ENCODE data around the gene GALNT5. TPM values are rescaled to one million over a fixed set of nuclear protein-coding genes. Genes with fewer than 3 reads are reported as not detected.

GALNT5 gene
- total RNA-seq, 1 experiment from 2014 or later = 6.8 TPM

- peaks cover 8% of the 10 kb centered on the region for H3K4me1 ChIP-seq
- H3K27me3 ChIP-seq (replicated peaks; ENCODE audit: control insufficient read depth, insufficient read depth, low read length) = no peaks in the 10 kb centered on the region
- BruUV-seq (replicated peaks) = no TSS peak
- Mint-ChIP-seq H3K4me3 (ENCODE audit: unreplicated experiment) (no peak overlapping the region), H3K36me3 (ENCODE audit: insufficient read depth, unreplicated experiment) (no peaks in the 10 kb centered on the region), H3K27me3 (ENCODE audit: insufficient read depth, unreplicated experiment) (no peaks in the 10 kb centered on the region), H3K27ac (ENCODE audit: unreplicated experiment) (no peak overlapping the region), H3K9me3 (ENCODE audit: unreplicated experiment) (peaks cover 42% of the 10 kb centered on the region), H3K4me1 (ENCODE audit: low read depth, unreplicated experiment) (peaks cover 9% of the 10 kb centered on the region)
- ChIA-PET CTCF (no interaction called here), POLR2A (no interaction called here)
- no peak overlapping the region for H3K4me3 ChIP-seq (ENCODE audit: low read depth, low read length)
- TF ChIP-seq CTCF (IDR thresholded peaks at IDR 0.05; ENCODE audit: insufficient read depth in 1 of 2, low read depth in 1 of 2, low read length in 1 of 2, severe bottlenecking in 1 of 2, unreplicated experiment in 1 of 2) = no peak
- no peaks in the 10 kb centered on the region for H3K36me3 ChIP-seq (ENCODE audit: control insufficient read depth, insufficient read depth, low read length)
- intact Hi-C loops (cut with micrococcal nuclease; ENCODE audit: unreplicated experiment) = no loop called here
- no peak for DNase-seq
- H3K9me3 ChIP-seq = peaks cover 10% of the 10 kb centered on the region; the same call in 1 of the 2 replicates
Measured at GRCh38 chr2:157362627-157363026, 105.1 kb downstream of the GALNT5 start.

GRCh38 chr2:157363612-157364101, 106.2 kb downstream of the GALNT5 start:
- H3K27ac Mint-ChIP-seq (ENCODE audit: unreplicated experiment) = no peak overlapping the region
- Histone ChIP-seq H3K9me3 (peaks cover 10% of the 10 kb centered on the region; the same call in 1 of the 2 replicates), H3K4me1 (peaks cover 8% of the 10 kb centered on the region), H3K27me3 (replicated peaks; ENCODE audit: control insufficient read depth, insufficient read depth, low read length) (no peaks in the 10 kb centered on the region), H3K36me3 (ENCODE audit: control insufficient read depth, insufficient read depth, low read length) (no peaks in the 10 kb centered on the region), H3K4me3 (ENCODE audit: low read depth, low read length) (no peak overlapping the region)
- intact Hi-C loops (cut with micrococcal nuclease; ENCODE audit: unreplicated experiment) = no loop called here
- TF ChIP-seq CTCF (IDR thresholded peaks at IDR 0.05; ENCODE audit: insufficient read depth in 1 of 2, low read depth in 1 of 2, low read length in 1 of 2, severe bottlenecking in 1 of 2, unreplicated experiment in 1 of 2) = no peak
- no peak overlapping the region for H3K4me3 Mint-ChIP-seq (ENCODE audit: unreplicated experiment)
- POLR2A ChIA-PET = no interaction called here
- CTCF ChIA-PET = interaction anchor here (0.5 kb wide), 1 partner anchor 43 kb away, joined by 3 read pairs; no protein-coding TSS in a partner anchor
- H3K36me3 Mint-ChIP-seq (ENCODE audit: insufficient read depth, unreplicated experiment) = no peaks in the 10 kb centered on the region
- no peak for DNase-seq
- no TSS peak for BruUV-seq (replicated peaks)
- H3K9me3 Mint-ChIP-seq (ENCODE audit: unreplicated experiment) = peaks cover 42% of the 10 kb centered on the region
- no peaks in the 10 kb centered on the region for H3K27me3 Mint-ChIP-seq (ENCODE audit: insufficient read depth, unreplicated experiment)
- peaks cover 9% of the 10 kb centered on the region for H3K4me1 Mint-ChIP-seq (ENCODE audit: low read depth, unreplicated experiment)

Other genes with a start within 250 kb of the GALNT5 start
- 0.44 and 0.61 TPM in 2 replicates for gene ERMN, start 68.1 kb downstream of the GALNT5 start, total RNA-seq (2022)
- 0.26 and 1.1 TPM in 2 replicates for gene CYTIP, start 186.4 kb downstream of the GALNT5 start, total RNA-seq (2022)

Measured in Caco-2 (cell line).